PC-3 (cell line): Measurements from ENCODE around the gene ACOXL. TPM values are rescaled to one million over a fixed set of nuclear protein-coding genes. Genes with fewer than 3 reads are reported as not detected.

Source experiments
- ATAC-seq: fragments of 200-7000 bp; cut with Tn5 transposase; 2 replicates; pipeline ENCODE4 v1.9.1; 2020; ENCODE audit warnings: mild to moderate bottlenecking, moderate library complexity
- BruUV-seq: library from RNA; stranded (reverse); fragments of 400-500 nt; replicated peaks from 2 replicates; lab custom pipeline; 2021; lab: Mats Ljungman, UMichigan
- CTCF ChIA-PET: fragments of 300-600 bp; sonication (Branson Sonifier 250); formaldehyde crosslinking; loops from one replicate; lab custom pipeline; 2022; ENCODE audit warnings: antibody characterized with exemption; lab: Charles Lee
- POLR2A ChIA-PET: fragments of 300-600 bp; sonication (Branson Sonifier 250); formaldehyde crosslinking; loops from one replicate; lab custom pipeline; 2022; ENCODE audit warnings: antibody characterized with exemption; ENCODE audit not compliant: unreplicated experiment; lab: Charles Lee
- DNase-seq: peaks from one replicate; pipeline ENCODE4 v3.0.0-alpha.2; 2015
- H2AFZ ChIP-seq: fragments of 300-600 bp; sonication (generic); 2 replicates; pipeline ENCODE4 v1.6.0; 2016; ENCODE audit warnings: antibody characterized with exemption, low read length
- H3F3A ChIP-seq: fragments of 300-600 bp; sonication (generic); one replicate; pipeline ENCODE4 v1.6.0; 2017; ENCODE audit warnings: antibody characterized with exemption, low read length, control low read depth, mild to moderate bottlenecking; ENCODE audit not compliant: unreplicated experiment
- H3K27ac ChIP-seq: fragments of 300-600 bp; sonication (generic); 2 replicates; pipeline ENCODE4 v1.5.1; 2016; ENCODE audit warnings: mild to moderate bottlenecking, low read length
- H3K27me3 ChIP-seq: fragments of 300-600 bp; sonication (generic); 2 replicates; pipeline ENCODE4 v1.6.1; 2016; ENCODE audit warnings: low read length, mixed read lengths
- H3K36me3 ChIP-seq: fragments of 300-600 bp; sonication (generic); 2 replicates; pipeline ENCODE4 v1.6.1; 2016; ENCODE audit warnings: low read depth, mixed run types, low read length, mixed read lengths
- H3K4me1 ChIP-seq: fragments of 300-600 bp; sonication (generic); 2 replicates; pipeline ENCODE4 v1.5.1; 2016; ENCODE audit warnings: low read length; ENCODE audit not compliant: insufficient read depth
- H3K4me2 ChIP-seq: fragments of 300-600 bp; sonication (generic); 2 replicates; pipeline ENCODE4 v1.6.0; 2016; ENCODE audit warnings: low read length
- H3K4me3 ChIP-seq: fragments of 300-600 bp; sonication (generic); 2 replicates; pipeline ENCODE4 v1.5.1; 2016; ENCODE audit warnings: mild to moderate bottlenecking, low read length, mixed read lengths
- H3K79me2 ChIP-seq: fragments of 300-600 bp; sonication (generic); 2 replicates; pipeline ENCODE4 v1.6.1; 2017; ENCODE audit warnings: low read length, mixed read lengths
- H3K9ac ChIP-seq: fragments of 300-600 bp; sonication (generic); 2 replicates; pipeline ENCODE4 v1.6.0; 2016; ENCODE audit warnings: mild to moderate bottlenecking, low read length
- H3K9me2 ChIP-seq: fragments of 300-600 bp; sonication (generic); replicated peaks from 2 replicates; pipeline ENCODE4 v1.6.1; 2016; ENCODE audit warnings: mixed run types, low read length, mixed read lengths
- H3K9me3 ChIP-seq: fragments of 300-600 bp; sonication (generic); 2 replicates; pipeline ENCODE4 v1.6.1; 2016; ENCODE audit warnings: low read length, mixed read lengths
- H4K20me1 ChIP-seq: fragments of 300-600 bp; sonication (generic); 2 replicates; pipeline ENCODE4 v1.6.1; 2016; ENCODE audit warnings: low read length, mixed read lengths
- EZH2 ChIP-seq: fragments of 300-600 bp; sonication (generic); IDR thresholded peaks from one replicate; pipeline ENCODE4 v1.6.1; 2017; ENCODE audit warnings: antibody characterized with exemption, mild to moderate bottlenecking, low read length; ENCODE audit not compliant: unreplicated experiment
- EZH2phosphoT487 ChIP-seq: fragments of 300-600 bp; sonication (generic); IDR thresholded peaks from 2 replicates; pipeline ENCODE4 v1.6.1; 2018; ENCODE audit warnings: mild to moderate bottlenecking, antibody characterized with exemption, low read length, borderline replicate concordance
- intact Hi-C: fragments of 100-400 bp; cut with micrococcal nuclease; formaldehyde crosslinking; loops from 2 replicates; pipeline ENCODE4 v1.9.0; 2023
- total RNA-seq: library from RNA; depleted of rRNA; stranded (reverse); fragments of >200 nt; gene quantifications from 2 replicates; pipeline ENCODE4 v1.2.3, GENCODE V29; 2014
- TF ChIP-seq, protein P1 (sequence below): fragments of 300-600 bp; sonication (generic); conservative IDR thresholded peaks from 2 replicates; pipeline ENCODE4 v1.5.1; 2017; ENCODE audit warnings: antibody characterized with exemption, low read depth, mild to moderate bottlenecking, low read length

ACOXL gene
- total RNA-seq, 1 experiment from 2014 or later: 16.3 TPM

DNA sequence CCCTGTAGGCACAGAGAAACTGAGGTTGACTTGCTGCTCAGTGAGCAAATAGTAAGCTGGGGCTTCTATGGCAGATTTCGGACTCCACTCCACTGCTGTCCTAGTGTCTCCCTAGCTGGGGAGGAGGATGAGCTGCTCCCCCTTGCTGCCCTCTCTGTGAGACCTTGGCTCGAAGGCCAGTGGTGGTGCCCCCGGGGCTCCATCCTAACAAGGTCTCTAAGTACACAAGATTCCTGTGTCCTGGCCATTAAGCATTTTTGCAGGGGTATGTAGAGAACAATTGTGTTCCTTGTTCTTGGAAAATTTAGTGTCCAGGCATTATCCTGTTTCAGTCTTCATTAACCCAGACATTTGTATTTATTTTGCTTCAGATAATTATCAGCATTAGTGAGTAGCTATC is 367.0 kb downstream of the ACOXL start:
- POLR2A ChIA-PET: no interaction called here
- TF ChIP-seq EZH2: no peak
- TF ChIP-seq EZH2phosphoT487: no peak
- TF ChIP-seq, protein P1, sequence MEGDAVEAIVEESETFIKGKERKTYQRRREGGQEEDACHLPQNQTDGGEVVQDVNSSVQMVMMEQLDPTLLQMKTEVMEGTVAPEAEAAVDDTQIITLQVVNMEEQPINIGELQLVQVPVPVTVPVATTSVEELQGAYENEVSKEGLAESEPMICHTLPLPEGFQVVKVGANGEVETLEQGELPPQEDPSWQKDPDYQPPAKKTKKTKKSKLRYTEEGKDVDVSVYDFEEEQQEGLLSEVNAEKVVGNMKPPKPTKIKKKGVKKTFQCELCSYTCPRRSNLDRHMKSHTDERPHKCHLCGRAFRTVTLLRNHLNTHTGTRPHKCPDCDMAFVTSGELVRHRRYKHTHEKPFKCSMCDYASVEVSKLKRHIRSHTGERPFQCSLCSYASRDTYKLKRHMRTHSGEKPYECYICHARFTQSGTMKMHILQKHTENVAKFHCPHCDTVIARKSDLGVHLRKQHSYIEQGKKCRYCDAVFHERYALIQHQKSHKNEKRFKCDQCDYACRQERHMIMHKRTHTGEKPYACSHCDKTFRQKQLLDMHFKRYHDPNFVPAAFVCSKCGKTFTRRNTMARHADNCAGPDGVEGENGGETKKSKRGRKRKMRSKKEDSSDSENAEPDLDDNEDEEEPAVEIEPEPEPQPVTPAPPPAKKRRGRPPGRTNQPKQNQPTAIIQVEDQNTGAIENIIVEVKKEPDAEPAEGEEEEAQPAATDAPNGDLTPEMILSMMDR: no peak
- no peaks in the 10 kb centered on the region for H3K79me2 ChIP-seq
- H3K27ac ChIP-seq: no peak overlapping the region
- CTCF ChIA-PET: no interaction called here
- H3K27me3 ChIP-seq: no peaks in the 10 kb centered on the region
- H2AFZ ChIP-seq: no peak overlapping the region
- no peak overlapping the region for H3K9ac ChIP-seq
- peaks cover 8% of the 10 kb centered on the region for H3K4me1 ChIP-seq
- H3K4me3 ChIP-seq: no peak overlapping the region
- DNase-seq (no peak), ATAC-seq (no peak)
- H3F3A ChIP-seq: no peaks in the 10 kb centered on the region
- intact Hi-C loops: no loop called here
- H3K9me3 ChIP-seq: no peaks in the 10 kb centered on the region
- H3K9me2 ChIP-seq: no peaks in the 10 kb centered on the region
- BruUV-seq: no TSS peak
- H4K20me1 ChIP-seq: no peaks in the 10 kb centered on the region
- no peak overlapping the region for H3K4me2 ChIP-seq
- no peaks in the 10 kb centered on the region for H3K36me3 ChIP-seq

DNA sequence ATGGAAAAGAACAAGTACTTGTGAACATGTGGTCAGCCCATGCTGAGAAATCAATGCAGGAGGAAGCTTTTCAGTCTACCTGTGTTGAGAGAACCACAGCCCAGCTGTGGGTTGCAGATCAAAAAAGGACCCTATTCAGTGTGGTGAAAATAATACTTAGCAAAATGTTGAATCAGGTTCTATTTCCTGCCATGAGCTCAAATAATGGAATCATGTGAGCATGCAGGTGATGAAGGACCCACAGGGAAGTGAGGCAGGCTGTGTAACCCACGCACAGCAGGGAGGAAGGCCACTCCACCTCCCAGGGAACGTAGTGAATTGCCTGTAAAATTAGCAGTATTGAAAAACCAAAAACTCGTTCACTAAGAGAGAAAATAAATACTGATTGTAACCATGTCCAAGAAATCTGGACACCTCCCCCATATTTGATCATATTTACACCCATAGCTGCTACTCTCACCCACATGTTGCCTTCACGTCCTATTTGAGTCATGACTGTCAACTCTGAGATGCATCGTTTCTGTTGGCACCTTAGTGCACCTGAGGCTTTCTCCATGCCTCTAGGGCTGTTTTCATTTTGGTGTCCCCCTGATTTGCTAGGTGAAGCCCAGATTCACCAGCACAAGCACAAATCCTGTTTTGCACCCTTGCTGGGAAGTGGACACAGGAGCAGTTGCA is 367.9 kb downstream of the ACOXL start:
- Histone ChIP-seq H3K4me1 (peaks cover 8% of the 10 kb centered on the region), H3K36me3 (no peaks in the 10 kb centered on the region), H3K27ac (no peak overlapping the region), H2AFZ (no peak overlapping the region), H3F3A (no peaks in the 10 kb centered on the region), H3K27me3 (no peaks in the 10 kb centered on the region), H3K79me2 (no peaks in the 10 kb centered on the region), H3K4me2 (no peak overlapping the region), H4K20me1 (no peaks in the 10 kb centered on the region), H3K9me2 (no peaks in the 10 kb centered on the region), H3K9ac (no peak overlapping the region), H3K9me3 (no peaks in the 10 kb centered on the region), H3K4me3 (no peak overlapping the region)
- ATAC-seq: no peak
- TF ChIP-seq, protein P1: no peak
- TF ChIP-seq EZH2phosphoT487: no peak
- TF ChIP-seq EZH2: no peak
- intact Hi-C loops: no loop called here
- no TSS peak for BruUV-seq
- CTCF ChIA-PET: no interaction called here
- DNase-seq: no peak
- POLR2A ChIA-PET: no interaction called here

DNA sequence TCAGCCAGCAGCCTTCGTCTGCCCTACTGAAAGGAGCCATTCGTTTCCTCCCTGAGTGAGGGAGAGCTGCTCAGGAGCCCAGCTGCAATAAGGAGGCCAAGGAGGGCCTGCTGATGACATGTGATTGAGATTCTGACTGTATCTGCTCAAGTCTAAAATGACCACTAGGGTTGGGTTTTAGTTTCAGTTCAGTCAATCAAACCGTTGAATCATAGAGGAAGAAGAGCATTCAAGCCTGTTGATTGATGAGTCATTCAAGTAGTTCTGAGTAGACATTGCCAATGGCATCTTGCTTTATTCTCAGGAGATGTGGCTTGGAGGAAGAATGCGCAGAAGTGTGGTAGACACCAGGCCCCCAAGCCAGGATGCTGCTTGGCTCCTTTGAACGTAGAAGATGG is 368.4 kb downstream of the ACOXL start:
- no peaks in the 10 kb centered on the region for H3K79me2 ChIP-seq
- H3K36me3 ChIP-seq: no peaks in the 10 kb centered on the region
- H3K4me1 ChIP-seq: peaks cover 8% of the 10 kb centered on the region
- ChIA-PET CTCF (no interaction called here), POLR2A (no interaction called here)
- ATAC-seq (peak; percentile 42; the same call in 1 of the 2 replicates), DNase-seq (peak; percentile 69)
- H3K9me2 ChIP-seq: no peaks in the 10 kb centered on the region
- intact Hi-C loops: no loop called here
- H3K9ac ChIP-seq: no peak overlapping the region
- no peak overlapping the region for H3K4me3 ChIP-seq
- H3K4me2 ChIP-seq: no peak overlapping the region
- no peaks in the 10 kb centered on the region for H3K27me3 ChIP-seq
- no peaks in the 10 kb centered on the region for H4K20me1 ChIP-seq
- H2AFZ ChIP-seq: no peak overlapping the region
- no TSS peak for BruUV-seq
- no peak for TF ChIP-seq EZH2
- TF ChIP-seq, protein P1: peak; percentile 32; the same call in 1 of the 2 replicates
- H3F3A ChIP-seq: no peaks in the 10 kb centered on the region
- no peak overlapping the region for H3K27ac ChIP-seq
- no peaks in the 10 kb centered on the region for H3K9me3 ChIP-seq
